Islet of Langerhans (tissue), 1 donor: ENCODE data around the gene P2RX2.

Experiments used
- FAIRE-seq: peaks from one replicate; lab custom pipeline; 2011; peaks lifted over from hg19 to GRCh38; lab: Jason Lieb, UNC

Gene P2RX2

GRCh38 chr12:132620113-132620898 is 1.7 kb downstream of the P2RX2 start:
- no peak for FAIRE-seq

- FAIRE-seq: no peak
Measured at GRCh38 chr12:132620899-132621656, 2.5 kb downstream of the P2RX2 start.

- no peak for FAIRE-seq
Measured at GRCh38 chr12:132621657-132622435, 3.3 kb downstream of the P2RX2 start.

- no peak for FAIRE-seq
Measured at GRCh38 chr12:132622437-132623071, 4.0 kb downstream of the P2RX2 start.

GRCh38 chr12:132623072-132623869 is 4.7 kb downstream of the P2RX2 start:
- FAIRE-seq: no peak

- no peak for FAIRE-seq
Measured at GRCh38 chr12:132624186-132624855, 5.7 kb downstream of the P2RX2 start.

GRCh38 chr12:132624910-132625630 is 6.5 kb downstream of the P2RX2 start:
- FAIRE-seq: no peak

- FAIRE-seq: no peak
Measured at GRCh38 chr12:132625731-132626430, 7.3 kb downstream of the P2RX2 start.

- FAIRE-seq: no peak
Measured at GRCh38 chr12:132629330-132629729, 10.8 kb downstream of the P2RX2 start.

GRCh38 chr12:132630672-132631071 is 12.1 kb downstream of the P2RX2 start:
- no peak for FAIRE-seq

- no peak for FAIRE-seq
Measured at GRCh38 chr12:132631666-132632065, 13.1 kb downstream of the P2RX2 start.

- no peak for FAIRE-seq
Measured at GRCh38 chr12:132632521-132633228, 14.1 kb downstream of the P2RX2 start.

GRCh38 chr12:132633398-132633797 is 14.8 kb downstream of the P2RX2 start:
- no peak for FAIRE-seq

GRCh38 chr12:132633901-132634300 is 15.3 kb downstream of the P2RX2 start:
- no peak for FAIRE-seq

- no peak for FAIRE-seq
Measured at GRCh38 chr12:132634411-132634990, 15.9 kb downstream of the P2RX2 start.

- no peak for FAIRE-seq
Measured at GRCh38 chr12:132635076-132635955, 16.7 kb downstream of the P2RX2 start.

- no peak for FAIRE-seq
Measured at GRCh38 chr12:132637811-132638210, 19.2 kb downstream of the P2RX2 start.
